ENCODE measurements around the gene USH2A. TPM values are rescaled to one million over a fixed set of nuclear protein-coding genes. Genes with fewer than 3 reads are reported as not detected.

USH2A gene
- total RNA-seq, 1 donor from 2014 or later, result 0.55 TPM

DNA sequence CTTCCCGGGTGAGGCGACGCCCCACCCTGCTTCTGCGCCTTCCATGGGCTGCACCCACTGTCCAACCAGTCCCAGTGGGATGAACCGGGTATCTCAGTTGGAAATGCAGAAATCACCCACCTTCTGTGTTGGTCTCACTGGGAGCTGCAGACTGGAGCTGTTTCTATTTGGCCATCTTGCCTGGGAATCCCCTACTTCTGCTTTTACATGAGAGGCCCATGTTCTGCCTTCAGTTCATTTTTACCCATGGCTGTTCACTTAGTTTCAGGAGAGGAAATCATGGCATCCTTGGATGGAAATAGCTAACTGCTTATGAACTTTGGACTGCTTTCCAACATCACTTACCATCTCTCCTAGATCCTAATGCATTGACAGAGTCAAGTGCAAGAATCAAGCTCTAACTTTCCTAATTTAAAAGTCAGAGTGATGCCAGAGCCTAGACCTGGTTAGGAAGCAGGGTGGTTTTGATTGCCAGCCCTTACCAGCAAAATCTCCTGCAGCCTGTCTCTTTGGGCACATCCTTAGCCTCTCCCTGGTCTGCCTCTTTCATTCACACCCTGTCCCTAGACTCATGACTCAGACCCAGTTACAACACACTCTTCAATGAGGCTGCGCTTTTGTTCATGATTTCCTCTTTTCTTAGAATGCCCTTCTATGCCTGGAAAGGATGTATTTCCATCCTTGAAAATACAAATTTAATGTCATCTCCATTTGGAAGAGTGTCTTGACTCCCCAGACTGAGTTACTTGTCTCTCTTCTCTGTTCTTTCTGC, 719.0 kb downstream of the USH2A start:
- TF ChIP-seq, protein P1, sequence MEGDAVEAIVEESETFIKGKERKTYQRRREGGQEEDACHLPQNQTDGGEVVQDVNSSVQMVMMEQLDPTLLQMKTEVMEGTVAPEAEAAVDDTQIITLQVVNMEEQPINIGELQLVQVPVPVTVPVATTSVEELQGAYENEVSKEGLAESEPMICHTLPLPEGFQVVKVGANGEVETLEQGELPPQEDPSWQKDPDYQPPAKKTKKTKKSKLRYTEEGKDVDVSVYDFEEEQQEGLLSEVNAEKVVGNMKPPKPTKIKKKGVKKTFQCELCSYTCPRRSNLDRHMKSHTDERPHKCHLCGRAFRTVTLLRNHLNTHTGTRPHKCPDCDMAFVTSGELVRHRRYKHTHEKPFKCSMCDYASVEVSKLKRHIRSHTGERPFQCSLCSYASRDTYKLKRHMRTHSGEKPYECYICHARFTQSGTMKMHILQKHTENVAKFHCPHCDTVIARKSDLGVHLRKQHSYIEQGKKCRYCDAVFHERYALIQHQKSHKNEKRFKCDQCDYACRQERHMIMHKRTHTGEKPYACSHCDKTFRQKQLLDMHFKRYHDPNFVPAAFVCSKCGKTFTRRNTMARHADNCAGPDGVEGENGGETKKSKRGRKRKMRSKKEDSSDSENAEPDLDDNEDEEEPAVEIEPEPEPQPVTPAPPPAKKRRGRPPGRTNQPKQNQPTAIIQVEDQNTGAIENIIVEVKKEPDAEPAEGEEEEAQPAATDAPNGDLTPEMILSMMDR (IDR thresholded peaks at IDR 0.05; ENCODE audit: unreplicated experiment), result no peak
- Mint-ChIP-seq H3K36me3 (ENCODE audit: insufficient read depth) (peaks cover 2% of the 10 kb centered on the region), H3K4me3 (ENCODE audit: low read depth) (no peak overlapping the region), H3K9me3 (ENCODE audit: low read depth) (peaks cover 32% of the 10 kb centered on the region), H3K27me3 (peaks cover 3% of the 10 kb centered on the region), H3K27ac (no peak overlapping the region), H3K4me1 (ENCODE audit: low read depth) (peaks cover 7% of the 10 kb centered on the region)
- no peak for DNase-seq (ENCODE audit: low spot score, unreplicated experiment)

GRCh38 chr1:215682232-215682631, 741.0 kb downstream of the USH2A start:
- Mint-ChIP-seq H3K4me1 (ENCODE audit: low read depth) (no peaks in the 10 kb centered on the region), H3K27ac (no peak overlapping the region), H3K4me3 (ENCODE audit: low read depth) (no peak overlapping the region), H3K9me3 (ENCODE audit: low read depth) (no peaks in the 10 kb centered on the region), H3K36me3 (ENCODE audit: insufficient read depth) (no peaks in the 10 kb centered on the region), H3K27me3 (peaks cover 3% of the 10 kb centered on the region)
- no peak for DNase-seq (ENCODE audit: low spot score, unreplicated experiment)
- TF ChIP-seq, protein P1 (IDR thresholded peaks at IDR 0.05; ENCODE audit: unreplicated experiment), result peak; percentile 48

GRCh38 chr1:215681041-215681440, 742.2 kb downstream of the USH2A start:
- Mint-ChIP-seq H3K4me1 (ENCODE audit: low read depth) (no peaks in the 10 kb centered on the region), H3K9me3 (ENCODE audit: low read depth) (no peaks in the 10 kb centered on the region), H3K36me3 (ENCODE audit: insufficient read depth) (no peaks in the 10 kb centered on the region), H3K27ac (no peak overlapping the region), H3K27me3 (peaks cover 3% of the 10 kb centered on the region), H3K4me3 (ENCODE audit: low read depth) (no peak overlapping the region)
- TF ChIP-seq, protein P1 (IDR thresholded peaks at IDR 0.05; ENCODE audit: unreplicated experiment), result no peak
- no peak for DNase-seq (ENCODE audit: low spot score, unreplicated experiment)

DNA sequence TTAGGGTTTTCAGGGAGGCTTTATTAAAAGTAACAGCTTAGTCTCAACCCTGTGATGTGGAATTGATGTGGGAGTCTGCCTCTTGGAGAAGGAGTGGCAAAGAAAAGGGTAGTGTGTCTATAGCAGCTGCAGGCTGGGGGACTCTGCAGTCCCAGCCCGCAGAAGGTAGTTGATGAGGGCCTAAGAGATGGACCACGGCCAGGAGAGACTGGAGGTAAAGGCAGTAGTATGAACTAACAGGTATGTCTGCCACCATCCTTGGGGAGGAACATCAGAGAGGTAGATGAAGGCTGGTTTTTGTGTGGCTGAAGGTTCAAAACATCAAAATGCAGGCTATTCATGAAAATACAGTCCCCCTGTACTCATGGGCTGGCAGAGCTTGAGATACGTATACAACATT, 744.0 kb downstream of the USH2A start:
- no peak for DNase-seq (ENCODE audit: low spot score, unreplicated experiment)
- TF ChIP-seq, protein P1 (IDR thresholded peaks at IDR 0.05; ENCODE audit: unreplicated experiment), result no peak
- H3K27ac Mint-ChIP-seq, result no peak overlapping the region
- no peaks in the 10 kb centered on the region for H3K36me3 Mint-ChIP-seq (ENCODE audit: insufficient read depth)
- H3K9me3 Mint-ChIP-seq (ENCODE audit: low read depth), result no peaks in the 10 kb centered on the region
- H3K27me3 Mint-ChIP-seq, result peaks cover 3% of the 10 kb centered on the region
- no peak overlapping the region for H3K4me3 Mint-ChIP-seq (ENCODE audit: low read depth)
- H3K4me1 Mint-ChIP-seq (ENCODE audit: low read depth), result no peaks in the 10 kb centered on the region

DNA sequence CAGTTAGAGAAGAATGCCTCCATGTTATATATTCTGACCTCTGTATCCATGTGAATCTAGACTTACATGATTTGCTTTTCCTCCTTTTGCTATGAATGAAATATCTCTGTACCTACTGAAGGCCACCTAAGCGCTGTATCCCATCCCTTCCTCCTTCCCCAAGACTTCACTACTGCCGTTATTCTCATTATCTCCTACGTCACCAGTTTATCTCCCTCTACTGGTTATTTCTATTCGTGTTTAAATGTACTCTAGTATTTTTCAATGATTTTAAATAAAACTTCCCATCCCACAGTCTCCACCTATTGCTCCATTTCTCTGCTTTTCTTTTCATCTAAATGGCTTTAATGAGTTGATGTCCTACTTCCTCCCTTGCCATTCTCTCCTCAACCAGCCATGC, 746.1 kb downstream of the USH2A start:
- TF ChIP-seq, protein P1 (IDR thresholded peaks at IDR 0.05; ENCODE audit: unreplicated experiment), result no peak
- H3K4me3 Mint-ChIP-seq (ENCODE audit: low read depth), result no peak overlapping the region
- no peak for DNase-seq (ENCODE audit: low spot score, unreplicated experiment)
- H3K4me1 Mint-ChIP-seq (ENCODE audit: low read depth), result peaks cover 4% of the 10 kb centered on the region
- no peak overlapping the region for H3K27ac Mint-ChIP-seq
- no peaks in the 10 kb centered on the region for H3K9me3 Mint-ChIP-seq (ENCODE audit: low read depth)
- no peaks in the 10 kb centered on the region for H3K36me3 Mint-ChIP-seq (ENCODE audit: insufficient read depth)
- no peaks in the 10 kb centered on the region for H3K27me3 Mint-ChIP-seq
